ENCODE data around the gene BOK.

The BOK gene, protein sequence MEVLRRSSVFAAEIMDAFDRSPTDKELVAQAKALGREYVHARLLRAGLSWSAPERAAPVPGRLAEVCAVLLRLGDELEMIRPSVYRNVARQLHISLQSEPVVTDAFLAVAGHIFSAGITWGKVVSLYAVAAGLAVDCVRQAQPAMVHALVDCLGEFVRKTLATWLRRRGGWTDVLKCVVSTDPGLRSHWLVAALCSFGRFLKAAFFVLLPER

DNA sequence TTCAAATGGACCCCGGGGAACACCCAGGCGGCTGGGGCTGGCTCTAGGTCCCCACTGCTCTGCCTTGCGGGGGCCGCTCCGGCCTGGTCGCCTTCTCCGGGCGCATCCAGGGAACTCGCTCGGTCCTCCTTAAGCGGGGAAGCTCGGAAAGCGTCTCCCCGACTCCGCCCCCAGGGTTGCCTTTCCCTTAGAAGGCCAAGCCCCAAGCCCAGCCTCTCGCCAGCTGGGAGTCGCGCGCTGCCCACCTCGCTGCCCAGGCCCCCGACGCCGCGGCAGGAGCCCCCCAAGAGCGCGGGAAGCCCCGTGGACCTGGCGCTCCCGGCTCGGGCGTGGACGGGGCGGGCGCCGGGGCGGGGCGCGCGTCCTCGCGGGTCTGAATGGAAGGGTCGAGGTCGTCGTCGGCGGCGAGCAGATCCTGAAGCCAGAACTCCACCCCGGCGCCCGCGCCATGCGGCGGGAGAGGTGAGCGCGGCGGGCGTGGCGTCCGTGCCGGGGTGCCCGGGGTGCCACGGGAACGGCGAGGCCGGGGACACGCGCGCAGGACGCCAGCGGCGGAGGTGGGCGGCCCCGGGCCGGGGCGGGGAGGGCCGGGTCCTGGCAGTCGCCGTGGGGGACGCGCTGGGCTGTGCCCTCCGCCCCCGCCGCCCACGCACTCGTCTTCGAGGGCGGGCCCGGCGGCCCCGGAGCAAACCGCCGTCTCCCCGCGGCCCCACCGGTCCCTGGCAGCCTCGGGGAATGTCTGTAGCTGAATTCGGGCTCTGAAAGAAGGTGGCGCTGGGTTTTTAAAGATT lies at the start of gene BOK:
Gene BOK, plus strand, starts transcription at position 214 of the 791 bp plus-strand sequence. CDS start 739 bp downstream, outside the sequence.
- Histone ChIP-seq H2AFZ (ENCODE audit: low read depth, low read length) (no peak within 1 kb of the TSS), H3K9ac (ENCODE audit: low read depth, low read length) (no peak within 1 kb of the TSS), H3K4me1 (ENCODE audit: insufficient read depth, low read length) (peaks cover 6% of the 10 kb centered on the region), H3K4me2 (ENCODE audit: insufficient read depth, low read length) (no peak within 1 kb of the TSS), H3K27me3 (ENCODE audit: insufficient read depth, low read length, poor library complexity) (no peaks in the 10 kb centered on the region), H3K4me3 (ENCODE audit: low read depth in 1 of 2, low read length in 2 of 2) (no peak within 1 kb of the TSS), H3K9me3 (ENCODE audit: insufficient read depth, low read length, severe bottlenecking) (peaks cover 4% of the 10 kb centered on the region), H4K20me1 (ENCODE audit: insufficient read depth, low read length) (no peaks in the 10 kb centered on the region), H3K79me2 (ENCODE audit: insufficient read depth, low read length) (no peaks in the 10 kb centered on the region), H3K27ac (ENCODE audit: low read length) (no peak within 1 kb of the TSS), H3K36me3 (ENCODE audit: insufficient read depth, low read length) (no peaks in the 10 kb centered on the region)
- no peak for DNase-seq
- TF ChIP-seq EZH2 (IDR thresholded peaks at IDR 0.05; ENCODE audit: borderline replicate concordance, low read depth, low read length, severe bottlenecking), result no peak
- TF ChIP-seq, protein P1, sequence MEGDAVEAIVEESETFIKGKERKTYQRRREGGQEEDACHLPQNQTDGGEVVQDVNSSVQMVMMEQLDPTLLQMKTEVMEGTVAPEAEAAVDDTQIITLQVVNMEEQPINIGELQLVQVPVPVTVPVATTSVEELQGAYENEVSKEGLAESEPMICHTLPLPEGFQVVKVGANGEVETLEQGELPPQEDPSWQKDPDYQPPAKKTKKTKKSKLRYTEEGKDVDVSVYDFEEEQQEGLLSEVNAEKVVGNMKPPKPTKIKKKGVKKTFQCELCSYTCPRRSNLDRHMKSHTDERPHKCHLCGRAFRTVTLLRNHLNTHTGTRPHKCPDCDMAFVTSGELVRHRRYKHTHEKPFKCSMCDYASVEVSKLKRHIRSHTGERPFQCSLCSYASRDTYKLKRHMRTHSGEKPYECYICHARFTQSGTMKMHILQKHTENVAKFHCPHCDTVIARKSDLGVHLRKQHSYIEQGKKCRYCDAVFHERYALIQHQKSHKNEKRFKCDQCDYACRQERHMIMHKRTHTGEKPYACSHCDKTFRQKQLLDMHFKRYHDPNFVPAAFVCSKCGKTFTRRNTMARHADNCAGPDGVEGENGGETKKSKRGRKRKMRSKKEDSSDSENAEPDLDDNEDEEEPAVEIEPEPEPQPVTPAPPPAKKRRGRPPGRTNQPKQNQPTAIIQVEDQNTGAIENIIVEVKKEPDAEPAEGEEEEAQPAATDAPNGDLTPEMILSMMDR (IDR thresholded peaks at IDR 0.05; ENCODE audit: borderline replicate concordance, extremely low read depth, low read length, poor library complexity, severe bottlenecking), result no peak
- no peak for ATAC-seq (ENCODE audit: insufficient read depth, low read depth)

DNA sequence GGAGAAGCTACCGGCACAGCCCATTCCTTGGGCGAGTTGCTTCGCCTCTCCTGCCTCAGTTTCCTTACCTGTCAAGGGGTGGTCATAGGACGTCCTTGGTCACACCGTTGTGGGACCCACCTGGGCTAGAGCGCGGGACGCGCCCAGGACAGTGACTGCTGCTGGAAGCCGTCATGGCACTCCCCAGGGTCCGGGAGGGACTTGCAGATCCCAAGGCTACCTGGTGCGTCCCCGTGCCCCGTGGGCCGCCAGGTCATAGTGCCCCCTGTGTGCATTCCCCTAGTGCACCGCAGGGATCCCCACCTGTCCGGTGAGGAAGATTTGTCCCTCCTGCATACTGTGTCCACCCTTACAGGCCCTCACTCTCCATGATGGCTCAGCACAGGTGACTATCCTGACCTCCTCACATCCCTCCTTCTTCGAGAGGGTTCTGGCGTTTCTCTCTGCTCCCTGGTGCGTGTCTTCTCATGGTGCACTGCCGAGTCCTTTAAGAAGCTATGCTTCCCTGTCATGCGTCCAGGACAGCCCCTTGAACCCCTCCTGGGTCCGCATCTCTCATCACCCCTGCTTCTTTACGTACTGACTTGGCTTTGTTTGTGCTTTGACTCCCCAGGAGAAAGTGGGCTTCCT lies 49.3 kb upstream of the BOK start:
- H3K27ac ChIP-seq (ENCODE audit: low read length), result peak overlapping the region; percentile 68

DNA sequence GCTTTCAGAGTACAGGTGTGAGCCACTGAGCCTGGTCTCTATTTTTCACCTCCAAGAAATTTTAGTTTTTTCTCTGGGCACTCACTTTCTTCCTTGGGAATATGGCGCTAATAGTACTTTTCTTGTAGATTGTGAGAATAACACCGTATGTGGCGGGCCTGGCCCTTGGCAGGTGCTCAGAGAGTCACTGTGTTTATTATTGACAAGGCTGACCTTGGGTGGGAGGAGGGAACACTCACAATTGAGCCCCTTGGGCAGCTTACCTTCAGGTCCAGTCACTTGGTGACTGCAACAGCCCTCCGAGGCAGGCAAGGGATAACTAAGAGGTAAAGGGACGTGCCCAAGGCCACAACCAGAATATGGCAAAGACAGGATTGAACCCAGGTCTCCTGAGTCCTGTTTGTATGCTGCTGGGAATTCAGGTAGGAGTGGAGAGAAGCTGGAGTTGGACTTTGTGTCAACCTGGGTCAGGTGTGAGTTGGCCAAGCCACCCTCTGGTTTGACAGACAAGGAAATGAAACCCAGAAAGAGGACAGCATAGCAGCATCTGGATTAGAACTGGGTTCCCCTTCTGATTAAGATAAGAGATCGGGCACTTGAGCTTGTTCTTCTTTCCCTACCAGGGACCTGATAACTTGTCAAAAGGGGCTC lies 47.3 kb upstream of the BOK start:
- Histone ChIP-seq H3K9ac (ENCODE audit: low read depth, low read length) (no peak overlapping the region), H3K4me1 (ENCODE audit: insufficient read depth, low read length) (peaks cover 28% of the 10 kb centered on the region), H3K27me3 (ENCODE audit: insufficient read depth, low read length, poor library complexity) (no peaks in the 10 kb centered on the region), H2AFZ (ENCODE audit: low read depth, low read length) (no peak overlapping the region), H3K9me3 (ENCODE audit: insufficient read depth, low read length, severe bottlenecking) (no peaks in the 10 kb centered on the region), H3K79me2 (ENCODE audit: insufficient read depth, low read length) (peaks cover 22% of the 10 kb centered on the region), H3K4me3 (ENCODE audit: low read depth in 1 of 2, low read length in 2 of 2) (no peak overlapping the region), H3K27ac (ENCODE audit: low read length) (no peak overlapping the region), H3K4me2 (ENCODE audit: insufficient read depth, low read length) (no peak overlapping the region), H4K20me1 (ENCODE audit: insufficient read depth, low read length) (peaks cover 13% of the 10 kb centered on the region), H3K36me3 (ENCODE audit: insufficient read depth, low read length) (peaks cover 5% of the 10 kb centered on the region; the same call in 1 of the 2 replicates)
- no peak for TF ChIP-seq EZH2 (IDR thresholded peaks at IDR 0.05; ENCODE audit: borderline replicate concordance, low read depth, low read length, severe bottlenecking)
- TF ChIP-seq, protein P1 (IDR thresholded peaks at IDR 0.05; ENCODE audit: borderline replicate concordance, extremely low read depth, low read length, poor library complexity, severe bottlenecking), result no peak
- DNase-seq, result no peak
- no peak for ATAC-seq (ENCODE audit: insufficient read depth, low read depth)

More for the DNA sequence above, 49.3 kb upstream of the BOK start:
- no peaks in the 10 kb centered on the region for H3K27me3 ChIP-seq (ENCODE audit: insufficient read depth, low read length, poor library complexity)
- H4K20me1 ChIP-seq (ENCODE audit: insufficient read depth, low read length), result peaks cover 29% of the 10 kb centered on the region
- peak overlapping the region; percentile 94 for H2AFZ ChIP-seq (ENCODE audit: low read depth, low read length)
- peak overlapping the region in 1 of 2 experiments; percentile 57; a peak in 2 of 4 replicates for H3K4me3 ChIP-seq (ENCODE audit: low read depth in 1 of 2, low read length in 2 of 2)
- peaks cover 19% of the 10 kb centered on the region; the same call in 1 of the 2 replicates for H3K36me3 ChIP-seq (ENCODE audit: insufficient read depth, low read length)
- DNase-seq (no peak), ATAC-seq (ENCODE audit: insufficient read depth, low read depth) (no peak)
- H3K9ac ChIP-seq (ENCODE audit: low read depth, low read length), result peak overlapping the region; percentile 88
- TF ChIP-seq EZH2 (IDR thresholded peaks at IDR 0.05; ENCODE audit: borderline replicate concordance, low read depth, low read length, severe bottlenecking), result no peak
- TF ChIP-seq, protein P1 (IDR thresholded peaks at IDR 0.05; ENCODE audit: borderline replicate concordance, extremely low read depth, low read length, poor library complexity, severe bottlenecking), result no peak
- peak overlapping the region; percentile 78 for H3K4me2 ChIP-seq (ENCODE audit: insufficient read depth, low read length)
- H3K79me2 ChIP-seq (ENCODE audit: insufficient read depth, low read length), result peaks cover 40% of the 10 kb centered on the region
- peaks cover 36% of the 10 kb centered on the region for H3K4me1 ChIP-seq (ENCODE audit: insufficient read depth, low read length)
- no peaks in the 10 kb centered on the region for H3K9me3 ChIP-seq (ENCODE audit: insufficient read depth, low read length, severe bottlenecking)
